CD4-positive, alpha-beta T cell treated with Interleukin-2 at 100 ng/mL for 4 hours (primary cell): ENCODE results near the gene CYP3A7.
"Not testable (repeated sequence)": the region's sequence is repeated elsewhere in the genome, so short reads cannot be mapped to it uniquely, and the experiment has no call there.

Experiments used
- DNase-seq: peaks from one replicate; pipeline ENCODE4 v3.0.0-alpha.2; 2020; ENCODE audit warnings: low spot score

The CYP3A7 gene

DNA sequence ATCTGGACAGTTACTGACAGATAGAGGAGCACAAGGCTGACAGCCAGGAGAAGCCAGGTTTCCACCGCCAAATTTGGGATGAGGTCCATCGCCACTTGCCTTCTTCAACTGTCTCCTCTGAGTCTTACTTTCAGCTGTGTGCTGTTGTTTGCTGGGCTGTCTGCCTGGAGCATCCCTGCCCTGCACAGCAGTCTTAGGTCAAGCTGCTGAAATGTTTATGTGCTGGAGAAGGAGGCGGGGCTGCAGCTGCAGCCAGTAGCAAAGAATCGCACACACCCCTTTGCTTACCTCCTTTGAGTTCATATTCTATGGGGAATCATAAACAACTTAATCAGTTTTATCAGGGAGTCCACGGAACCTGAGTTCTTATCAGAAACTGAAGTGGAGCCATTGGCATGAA, 35.0 kb downstream of the CYP3A7 start:
- no peak for DNase-seq

DNA sequence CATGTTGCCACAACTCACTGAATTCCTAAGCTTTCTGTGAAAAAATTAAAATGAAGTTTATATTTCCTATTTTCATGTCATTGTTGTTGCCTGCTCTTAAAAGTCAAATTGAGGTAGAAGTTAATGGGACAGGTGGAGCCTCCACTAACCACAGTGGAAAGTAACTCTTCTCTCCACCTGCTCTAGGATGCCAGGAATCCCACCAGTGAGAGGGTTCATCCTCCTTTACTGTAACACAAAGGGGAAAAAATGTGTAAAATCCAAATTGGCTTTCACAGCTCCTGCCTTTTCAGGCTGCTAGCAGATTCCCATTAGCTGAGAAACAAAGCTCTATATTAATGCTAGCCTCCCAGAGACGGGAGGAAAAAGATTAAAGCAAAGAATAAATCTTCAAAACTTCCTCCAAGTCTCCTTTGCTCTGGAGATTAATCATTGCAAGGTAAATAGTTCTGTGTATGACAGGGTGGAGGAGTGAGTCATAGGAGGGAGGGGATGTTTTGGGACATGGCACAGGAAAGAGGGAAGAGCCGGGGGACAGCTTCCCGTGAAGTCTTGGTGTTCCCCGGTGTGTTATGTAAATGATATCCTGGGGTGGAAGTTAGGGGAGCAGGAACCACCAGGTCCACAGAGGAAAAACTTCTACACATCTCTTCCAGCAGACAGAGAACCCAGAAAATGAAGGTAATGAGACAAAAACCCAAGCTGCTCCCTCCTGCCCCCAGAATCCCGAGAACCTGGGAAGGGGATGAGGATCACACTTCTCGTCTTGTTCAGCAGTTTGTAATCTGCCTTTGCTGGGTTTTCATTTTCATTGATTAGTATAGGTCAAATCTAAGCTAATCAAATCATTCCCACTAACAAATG, 35.9 kb downstream of the CYP3A7 start:
- not testable (repeated sequence) for DNase-seq

DNA sequence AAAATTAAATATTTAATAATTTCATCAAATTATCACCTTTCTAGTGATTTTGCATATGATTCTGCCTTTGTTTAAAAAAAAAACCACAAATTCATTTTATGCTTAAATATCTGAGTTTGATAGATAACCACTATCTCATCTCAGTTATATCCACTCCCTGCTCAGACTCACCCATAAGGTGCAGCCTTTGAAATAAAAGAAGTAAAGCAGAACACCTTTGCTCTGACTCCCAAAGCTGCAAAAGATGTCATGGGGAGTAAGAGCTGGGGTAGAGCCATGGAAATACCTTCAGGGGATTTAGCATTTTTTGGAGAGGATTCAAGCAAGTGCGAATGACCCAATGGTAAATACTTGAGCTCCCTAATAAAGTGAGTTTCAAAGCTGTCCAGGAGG, 40.1 kb downstream of the CYP3A7 start:
- no peak for DNase-seq

- DNase-seq = no peak
Measured at GRCh38 chr7:99694201-99694911, 40.6 kb downstream of the CYP3A7 start.

GRCh38 chr7:99693427-99694200, 41.4 kb downstream of the CYP3A7 start:
- no peak for DNase-seq

- DNase-seq = no peak
Measured at GRCh38 chr7:99693100-99693426, 41.9 kb downstream of the CYP3A7 start.

DNA sequence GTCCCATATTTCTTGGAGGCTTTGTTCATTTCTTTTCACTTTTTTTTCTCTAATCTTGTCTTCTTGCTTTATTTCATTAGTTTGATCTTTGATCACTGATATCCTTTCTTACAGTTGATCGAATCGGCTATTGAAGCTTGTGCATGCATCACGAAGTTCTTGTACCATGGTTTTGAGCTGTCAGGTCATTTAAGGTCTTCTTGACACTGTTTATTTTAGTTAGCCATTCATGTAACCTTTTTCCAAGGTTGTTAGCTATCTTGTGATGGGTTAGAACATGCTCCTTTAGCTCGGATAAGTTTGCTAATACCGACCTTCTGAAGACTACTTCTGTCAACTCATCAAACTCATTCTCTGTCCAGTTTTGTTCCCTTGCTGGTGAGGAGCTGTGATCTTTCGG, 42.4 kb downstream of the CYP3A7 start:
- not testable (repeated sequence) for DNase-seq

DNA sequence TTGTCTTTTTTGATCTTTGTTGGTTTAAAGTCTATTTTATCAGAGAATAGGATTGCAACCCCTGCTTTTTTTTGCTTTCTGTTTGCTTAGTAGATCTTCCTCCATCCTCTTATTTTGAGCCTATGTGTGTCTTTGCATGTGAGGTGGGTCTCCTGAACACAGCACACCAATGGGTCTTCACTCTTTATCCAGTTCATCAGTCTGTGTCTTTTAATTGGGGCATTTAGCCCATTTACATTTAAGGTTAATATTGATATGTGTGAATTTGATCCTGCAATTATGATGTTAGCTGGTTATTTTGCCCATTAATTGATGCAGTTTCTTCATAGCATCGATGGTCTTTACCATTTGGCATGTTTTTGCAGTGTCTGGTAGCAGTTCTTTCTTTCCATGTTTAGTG, 43.3 kb downstream of the CYP3A7 start:
- not testable (repeated sequence) for DNase-seq

DNA sequence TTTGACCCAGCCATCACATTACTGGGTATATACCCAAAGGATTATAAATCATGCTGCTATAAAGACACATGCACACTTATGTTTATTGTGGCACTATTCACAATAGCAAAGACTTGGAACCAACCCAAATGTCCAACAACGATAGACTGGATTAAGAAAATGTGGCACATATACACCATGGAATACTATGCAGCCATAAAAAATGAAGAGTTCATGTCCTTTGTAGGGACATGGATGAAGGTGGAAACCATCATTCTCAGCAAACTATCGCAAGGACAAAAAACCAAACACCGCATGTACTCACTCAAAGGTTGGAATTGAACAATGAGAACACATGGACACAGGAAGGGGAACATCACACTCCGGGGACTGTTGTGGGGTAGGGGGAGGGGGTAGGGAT, 44.1 kb downstream of the CYP3A7 start:
- not testable (repeated sequence) for DNase-seq

- not testable (repeated sequence) for DNase-seq
Measured at GRCh38 chr7:99685871-99686608, 49.0 kb downstream of the CYP3A7 start.

GRCh38 chr7:99685129-99685758, 49.8 kb downstream of the CYP3A7 start:
- DNase-seq = no peak

- DNase-seq = no peak
Measured at GRCh38 chr7:99679400-99680191, 55.4 kb downstream of the CYP3A7 start, which contains the start of gene CYP3A5. Gene CYP3A5 (minus strand): TSS chr7:99679996. CDS start chr7:99679896, 100 bp downstream.

GRCh38 chr7:99679032-99679399, 56.0 kb downstream of the CYP3A7 start:
- no peak for DNase-seq

DNA sequence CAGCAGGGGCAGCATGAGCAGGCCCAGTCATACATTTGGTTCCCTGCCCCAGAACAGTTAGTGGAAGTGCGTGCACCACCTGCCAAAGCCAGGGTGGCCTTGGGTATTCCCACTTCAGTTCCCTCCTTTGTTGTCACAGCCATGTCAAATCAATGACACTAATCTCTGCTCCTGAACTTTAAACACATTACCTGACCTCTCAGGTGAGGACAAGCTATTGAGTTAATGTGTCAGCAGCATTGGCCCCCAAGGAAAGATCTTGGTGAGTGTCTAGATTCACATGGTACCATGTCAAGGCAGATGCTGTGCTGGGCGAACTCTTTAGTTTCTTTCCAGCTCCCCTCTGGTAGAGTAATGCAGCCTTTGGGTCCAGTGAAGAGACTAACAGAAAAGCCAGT, 57.3 kb downstream of the CYP3A7 start:
- DNase-seq = no peak

DNA sequence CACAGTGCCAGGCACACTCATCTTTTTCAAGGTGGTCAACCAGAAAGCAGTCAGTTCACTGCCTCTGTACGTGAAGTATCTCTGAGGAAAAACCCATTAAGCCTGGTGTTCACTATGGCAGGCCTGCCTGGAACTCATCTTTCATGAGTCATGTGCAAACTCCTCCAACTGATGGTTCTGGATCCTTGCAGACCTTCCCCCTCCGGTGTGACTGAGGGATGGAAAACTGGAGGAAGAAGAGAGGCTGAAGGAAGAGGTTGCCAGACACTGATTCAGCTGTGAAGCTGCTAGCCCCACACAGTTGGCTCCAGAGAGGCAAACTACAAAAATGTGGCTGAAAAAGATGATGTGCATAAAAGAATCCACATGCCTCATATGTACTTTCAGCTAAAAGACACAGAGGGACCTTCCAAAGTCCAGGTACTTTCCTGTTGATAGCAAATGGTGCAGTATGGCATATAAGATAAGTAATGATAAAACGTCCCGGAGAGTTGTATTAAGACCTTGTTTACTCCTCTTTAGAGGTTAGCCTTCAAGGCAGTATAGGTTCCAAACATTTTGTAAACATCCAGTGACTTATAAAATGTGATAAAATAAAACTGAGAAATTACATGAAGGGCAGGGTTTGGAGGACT, 57.9 kb downstream of the CYP3A7 start:
- no peak for DNase-seq

- no peak for DNase-seq
Measured at GRCh38 chr7:99674995-99675742, 59.8 kb downstream of the CYP3A7 start.

DNA sequence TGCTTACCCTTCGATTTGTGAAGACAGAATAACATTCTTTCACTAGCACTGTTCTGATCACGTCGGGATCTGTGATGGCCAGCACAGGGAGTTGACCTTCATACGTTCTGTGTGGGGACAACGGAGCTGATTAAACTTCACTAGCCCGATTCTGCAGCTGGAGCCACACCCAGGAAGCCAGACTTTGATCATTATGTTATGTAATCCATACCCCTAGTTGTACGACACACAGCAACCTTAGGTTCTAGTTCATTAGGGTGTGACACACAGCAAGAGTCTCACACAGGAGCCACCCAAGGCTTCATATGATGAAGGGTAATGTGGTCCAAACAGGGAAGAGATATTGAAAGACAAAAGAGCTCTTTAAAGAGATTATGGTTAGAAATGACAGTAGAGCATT, 62.4 kb downstream of the CYP3A7 start:
- no peak for DNase-seq

GRCh38 chr7:99669782-99670181, 65.2 kb downstream of the CYP3A7 start:
- DNase-seq = no peak

GRCh38 chr7:99668541-99668940, 66.5 kb downstream of the CYP3A7 start:
- DNase-seq = no peak
